GM18508 (cell line): ENCODE results near the gene GJD3.

Experiments
- ATAC-seq: cut with Tn5 transposase; IDR thresholded peaks from one replicate; pipeline ENCODE4 v1.9.1; 2021; ENCODE audit warnings: moderate number of reproducible peaks; ENCODE audit not compliant: insufficient read depth, unreplicated experiment

Gene GJD3

DNA sequence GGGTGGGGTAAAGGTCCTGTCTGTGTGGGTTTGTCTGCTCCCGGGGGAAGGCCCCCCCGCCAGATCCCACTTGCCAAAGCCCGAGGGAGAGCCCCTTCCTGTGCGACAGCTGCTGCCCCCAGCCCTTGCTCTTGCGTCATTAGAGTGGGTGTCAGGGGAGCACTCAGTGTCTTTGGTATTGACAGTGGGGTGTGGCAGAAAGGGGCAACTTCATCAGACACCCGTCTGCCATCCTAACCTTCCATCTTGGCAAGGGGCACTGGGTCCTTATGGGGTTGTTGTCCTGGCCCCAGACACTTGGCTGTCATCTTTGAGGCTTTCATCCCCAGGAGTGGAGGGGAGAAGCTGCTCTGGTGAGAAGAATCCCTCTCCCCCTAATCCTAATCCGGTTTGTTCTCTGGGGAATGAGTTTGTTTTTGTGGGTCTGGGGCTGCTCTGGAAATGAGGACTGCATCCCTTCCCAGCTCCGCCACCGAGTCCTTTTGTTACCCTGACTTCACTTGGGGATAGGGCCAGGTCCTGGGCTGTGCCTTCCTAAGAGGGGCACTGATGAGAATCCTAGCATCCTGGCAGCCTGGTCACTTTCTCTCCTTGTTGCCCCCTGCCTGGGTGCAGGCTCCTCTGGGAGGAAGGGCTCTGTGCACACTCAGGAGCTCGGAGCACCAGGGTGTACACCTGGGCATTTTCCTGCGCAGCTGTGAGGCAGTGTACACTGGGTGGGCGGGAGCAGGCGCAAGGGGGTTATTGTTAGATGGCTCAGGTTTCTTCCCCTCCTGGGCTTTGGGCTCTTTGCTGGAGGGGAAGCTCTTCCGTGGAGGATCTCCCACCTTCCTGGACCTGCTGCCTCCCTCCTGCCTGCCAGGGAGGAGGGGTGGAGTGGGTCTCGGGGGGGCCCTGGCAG is 21.1 kb downstream of the GJD3 start:
- ATAC-seq: no peak

GRCh38 chr17:40342504-40343218 is 21.9 kb downstream of the GJD3 start:
- no peak for ATAC-seq

DNA sequence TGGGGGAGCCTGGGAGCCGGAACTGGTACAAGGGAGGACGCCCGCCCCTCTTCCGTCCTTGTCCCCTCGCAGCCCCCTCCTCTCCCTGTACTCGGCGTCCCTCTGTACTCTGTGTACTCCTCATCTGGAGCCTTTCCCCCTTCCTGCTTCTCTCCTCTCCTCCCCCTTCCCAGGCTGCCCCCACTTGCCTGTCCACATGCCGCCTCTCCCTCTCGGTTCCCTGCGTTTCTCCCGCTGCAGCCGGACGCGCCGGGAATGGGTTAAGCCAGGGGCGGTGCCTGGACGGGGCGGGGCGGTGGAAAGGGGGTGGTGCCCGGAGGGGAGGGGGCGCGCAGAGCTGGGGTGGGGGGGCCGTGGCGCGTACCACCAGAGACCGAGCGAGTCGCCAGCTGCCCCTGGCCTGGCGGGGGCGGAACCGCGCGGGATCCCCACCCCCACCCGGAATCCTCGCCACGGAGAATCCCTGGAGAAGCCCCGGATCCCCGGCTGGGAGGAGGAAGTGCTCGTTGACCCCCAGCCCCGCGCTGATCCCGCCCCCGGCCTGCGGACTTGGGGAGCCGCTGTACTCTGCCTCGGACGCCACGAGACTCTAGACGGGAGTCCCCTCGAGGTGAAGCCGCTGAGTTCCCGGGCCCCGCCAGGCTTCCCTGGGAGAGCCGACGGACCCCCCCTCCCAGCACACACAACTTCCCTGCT is 22.6 kb downstream of the GJD3 start:
- no peak for ATAC-seq

DNA sequence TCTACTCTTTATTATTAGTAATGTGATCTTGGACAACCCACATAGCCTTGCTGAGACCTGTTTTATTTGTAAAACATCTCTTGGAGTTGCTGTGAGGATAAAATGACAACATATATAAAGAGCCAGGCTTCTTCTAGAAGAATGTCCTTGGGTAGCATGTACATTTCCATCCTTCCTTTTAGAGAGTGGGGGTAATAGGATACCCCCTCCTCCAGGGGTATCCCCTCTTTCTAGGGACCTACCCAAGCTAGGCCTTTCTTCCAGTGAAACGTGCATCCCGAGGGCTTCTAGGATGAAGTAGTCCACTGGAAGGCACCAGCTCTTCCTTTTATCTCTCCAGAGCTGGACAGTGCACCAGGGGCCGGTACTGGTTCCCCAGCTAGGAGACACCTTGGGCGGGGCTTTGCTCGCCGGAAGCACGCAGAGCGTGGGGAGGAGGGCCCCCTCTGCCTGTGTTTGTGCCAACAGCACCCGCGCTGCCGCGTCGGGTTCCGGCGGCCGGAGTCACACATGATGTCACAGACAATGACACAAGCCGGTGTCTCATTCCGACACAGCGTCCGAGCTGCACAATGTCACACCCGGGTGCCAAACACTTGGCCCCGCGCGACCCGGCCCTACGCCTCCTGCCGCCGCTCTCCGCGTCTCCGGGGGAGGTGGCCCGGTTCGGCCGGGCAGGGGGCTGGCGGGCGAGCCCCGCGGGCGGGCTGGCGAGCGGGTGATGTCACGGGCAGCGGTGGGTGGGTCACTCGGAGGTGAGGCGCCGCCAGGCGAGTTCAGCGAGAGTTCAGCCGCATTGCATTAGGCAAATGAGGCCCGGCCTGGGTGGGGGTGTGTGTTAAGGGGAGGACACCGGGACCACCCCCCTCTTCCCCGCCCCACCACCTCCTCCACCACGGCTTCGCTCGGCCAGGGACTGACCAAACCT is 23.4 kb downstream of the GJD3 start:
- no peak for ATAC-seq

DNA sequence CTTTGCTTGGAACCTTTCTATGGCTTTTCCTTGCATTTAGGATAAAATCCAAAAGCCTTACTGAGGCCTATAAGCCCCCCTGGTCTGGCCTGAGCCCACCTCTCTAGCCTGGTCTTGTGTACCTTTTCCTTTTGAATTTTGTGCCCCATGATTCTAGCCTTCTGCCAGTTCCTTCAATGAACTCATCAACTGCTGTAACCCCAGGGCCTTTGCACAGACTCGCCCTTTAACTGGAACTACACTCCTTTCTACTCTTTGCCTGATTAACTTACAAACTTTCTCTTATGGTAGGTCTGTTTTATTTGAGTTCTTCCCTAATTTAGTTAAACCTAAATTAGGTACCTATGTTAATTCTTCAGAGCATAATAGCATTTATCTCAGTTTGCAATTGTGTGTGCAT is 24.2 kb downstream of the GJD3 start:
- no peak for ATAC-seq

DNA sequence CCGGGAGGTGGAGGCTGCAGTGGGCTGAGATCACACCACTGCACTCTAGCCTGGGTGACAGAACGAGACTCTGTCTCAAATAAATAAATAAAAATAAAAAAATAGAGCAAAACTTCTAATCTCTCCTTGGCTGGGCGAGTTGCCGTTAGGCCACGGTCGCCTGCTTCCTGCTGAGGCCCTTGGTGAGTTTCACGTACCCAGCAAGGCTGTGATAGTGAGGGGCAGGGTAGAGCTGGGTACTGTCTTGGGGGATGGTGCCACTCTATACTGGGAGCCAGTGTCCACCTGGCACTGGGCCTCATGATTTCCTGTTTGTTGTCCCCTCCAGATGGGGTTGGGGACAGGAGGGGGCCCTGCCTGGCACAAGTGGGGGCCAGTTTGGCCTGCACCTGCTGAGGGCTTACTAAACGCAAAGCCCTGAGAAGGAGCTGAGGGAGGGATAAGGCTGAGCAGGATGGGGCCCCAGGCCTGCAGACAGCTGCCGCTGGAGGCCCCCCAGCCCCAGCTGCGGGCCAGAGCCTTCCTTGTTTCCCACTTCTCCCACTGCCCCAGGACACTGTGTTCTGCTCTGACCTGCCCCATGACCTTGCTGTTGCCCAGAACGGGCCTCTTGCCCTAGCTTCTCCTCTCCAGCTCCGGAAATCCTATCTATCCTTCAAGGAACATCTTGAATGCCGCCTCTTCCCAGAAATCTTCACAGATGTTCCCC is 25.4 kb downstream of the GJD3 start:
- no peak for ATAC-seq

- ATAC-seq: no peak
These were observed 26.5 kb downstream of the GJD3 start for GRCh38 chr17:40338058-40338457.

DNA sequence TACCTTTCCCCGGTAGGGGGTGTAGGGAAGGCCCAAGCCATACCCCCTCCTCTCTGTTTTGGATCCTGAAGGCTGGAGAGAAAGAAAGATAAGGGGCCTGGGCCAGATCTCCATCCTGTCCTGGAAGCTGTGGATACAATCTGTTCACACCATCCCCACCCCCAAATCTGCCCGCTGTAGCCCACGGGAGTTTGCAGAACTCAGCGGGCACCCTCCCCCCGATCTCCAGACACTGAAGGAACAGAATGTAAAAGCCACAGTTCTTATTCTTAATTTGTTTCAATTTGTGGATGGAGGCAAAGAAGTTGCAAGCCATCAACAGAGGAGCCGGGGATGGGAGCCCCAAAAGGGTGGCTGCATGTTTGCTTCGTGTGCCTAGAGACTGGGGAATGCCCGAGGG is 27.2 kb downstream of the GJD3 start:
- no peak for ATAC-seq

GRCh38 chr17:40335620-40336019 is 28.9 kb downstream of the GJD3 start:
- ATAC-seq: no peak

GRCh38 chr17:40333781-40334448 is 30.6 kb downstream of the GJD3 start:
- no peak for ATAC-seq

GRCh38 chr17:40331743-40332641 is 32.5 kb downstream of the GJD3 start:
- ATAC-seq: no peak

DNA sequence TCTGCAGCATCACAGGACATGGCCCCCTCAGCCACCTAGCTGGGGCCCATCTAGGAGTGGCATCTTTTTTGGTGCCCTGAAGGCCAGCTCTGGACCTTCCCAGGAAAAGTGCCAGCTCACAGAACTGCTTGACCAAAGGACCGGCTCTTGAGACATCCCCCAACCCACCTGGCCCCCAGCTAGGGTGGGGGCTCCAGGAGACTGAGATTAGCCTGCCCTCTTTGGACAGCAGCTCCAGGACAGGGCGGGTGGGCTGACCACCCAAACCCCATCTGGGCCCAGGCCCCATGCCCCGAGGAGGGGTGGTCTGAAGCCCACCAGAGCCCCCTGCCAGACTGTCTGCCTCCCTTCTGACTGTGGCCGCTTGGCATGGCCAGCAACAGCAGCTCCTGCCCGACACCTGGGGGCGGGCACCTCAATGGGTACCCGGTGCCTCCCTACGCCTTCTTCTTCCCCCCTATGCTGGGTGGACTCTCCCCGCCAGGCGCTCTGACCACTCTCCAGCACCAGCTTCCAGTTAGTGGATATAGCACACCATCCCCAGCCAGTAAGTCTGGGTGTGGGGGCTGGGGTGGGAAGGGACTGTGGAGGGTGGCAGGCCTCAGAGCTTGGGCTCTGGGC is 33.6 kb downstream of the GJD3 start:
- ATAC-seq: no peak

GRCh38 chr17:40329839-40330794 is 34.4 kb downstream of the GJD3 start:
- no peak for ATAC-seq

DNA sequence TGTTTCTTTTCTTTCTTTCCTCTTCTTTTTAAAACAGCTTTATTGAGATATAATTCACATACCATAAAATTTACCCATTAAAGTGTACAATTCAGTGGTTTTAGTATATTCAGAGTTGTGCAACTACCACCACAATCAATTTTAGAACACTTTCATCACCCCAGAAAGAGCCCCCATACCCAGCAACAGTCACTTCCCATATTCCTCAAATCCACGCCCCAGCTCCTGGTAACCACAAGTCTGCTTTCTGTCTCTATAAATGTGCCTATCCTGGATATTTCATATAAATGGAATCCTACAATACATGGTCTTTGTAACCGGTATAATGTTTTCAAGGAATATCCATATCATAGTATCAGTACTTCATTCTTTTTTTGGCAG is 36.2 kb downstream of the GJD3 start:
- ATAC-seq: no peak

- ATAC-seq: no peak
These were observed 36.7 kb downstream of the GJD3 start for GRCh38 chr17:40327735-40328385.

GRCh38 chr17:40327244-40327729 is 37.2 kb downstream of the GJD3 start:
- ATAC-seq: no peak
